ELR (cell line): ENCODE results near the gene ADAD1.

Experiments
- DNase-seq: peaks from one replicate; pipeline ENCODE4 v3.0.0-alpha.2; 2015; ENCODE audit warnings: low read depth

ADAD1 gene

GRCh38 chr4:122456231-122457116 lies 77.7 kb downstream of the ADAD1 start, which contains the start of gene IL2:
TSS of gene IL2 (minus strand) at chr4:122456725. CDS start at chr4:122456440, 285 bp downstream.
- DNase-seq: no peak

DNA sequence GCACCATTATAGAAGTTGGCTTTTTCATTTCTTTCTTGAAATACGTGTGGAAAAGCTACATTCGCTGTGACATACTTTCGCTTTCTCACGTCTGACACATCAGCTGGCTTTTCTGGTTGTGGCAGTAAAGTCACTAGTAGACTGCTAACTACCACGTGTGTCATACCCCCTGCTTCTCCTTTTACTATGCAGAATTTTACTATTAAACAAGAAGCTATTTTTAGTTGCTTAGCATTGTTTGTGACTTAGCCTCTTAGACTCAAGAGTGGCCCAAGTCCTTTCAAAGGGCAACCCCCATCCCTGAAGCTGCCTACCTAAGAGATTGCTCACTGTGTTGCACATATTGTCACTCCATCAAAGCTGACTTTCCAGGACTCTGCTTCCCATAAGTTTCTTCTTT lies 79.8 kb downstream of the ADAD1 start:
- peak; percentile 28 for DNase-seq

GRCh38 chr4:122469457-122469856 lies 90.6 kb downstream of the ADAD1 start:
- DNase-seq: no peak

DNA sequence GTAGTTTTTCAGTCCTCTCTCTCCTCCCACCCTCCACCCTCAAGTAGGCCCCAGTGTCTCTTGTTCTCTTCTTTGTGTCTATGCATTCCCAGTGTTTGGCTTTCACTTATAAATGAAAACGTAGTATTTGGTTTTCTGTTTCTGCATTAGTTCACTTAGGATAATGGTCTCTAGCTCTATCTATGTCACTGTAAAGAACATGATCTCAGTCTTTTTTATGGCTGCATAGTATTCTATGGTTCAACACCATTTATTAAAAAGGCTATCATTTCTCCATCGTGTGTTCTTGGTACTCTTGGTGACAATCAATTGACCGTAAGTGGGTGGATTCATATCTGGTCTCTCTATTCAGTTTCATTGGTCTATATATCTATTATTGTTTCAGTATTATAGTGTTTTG lies 96.4 kb downstream of the ADAD1 start:
- no peak for DNase-seq

DNA sequence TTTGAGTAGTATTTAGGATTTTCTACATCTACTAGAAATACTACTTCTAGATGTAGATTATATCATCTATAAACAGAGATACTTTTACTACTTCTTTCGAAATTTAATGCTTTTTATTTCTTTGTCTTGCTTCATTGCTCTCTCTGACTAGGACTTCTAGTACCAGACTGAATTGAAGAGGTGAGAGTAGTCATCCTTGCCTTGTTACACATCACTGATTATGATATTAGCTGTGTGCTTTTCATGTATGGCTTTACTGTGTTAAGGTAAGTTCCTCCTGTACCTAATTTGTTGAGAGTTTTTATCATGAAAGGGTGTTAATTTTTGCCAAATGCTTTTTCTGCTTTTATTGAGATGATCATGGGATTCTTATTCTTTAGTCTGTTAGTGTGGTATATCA lies 97.3 kb downstream of the ADAD1 start:
- no peak for DNase-seq

DNA sequence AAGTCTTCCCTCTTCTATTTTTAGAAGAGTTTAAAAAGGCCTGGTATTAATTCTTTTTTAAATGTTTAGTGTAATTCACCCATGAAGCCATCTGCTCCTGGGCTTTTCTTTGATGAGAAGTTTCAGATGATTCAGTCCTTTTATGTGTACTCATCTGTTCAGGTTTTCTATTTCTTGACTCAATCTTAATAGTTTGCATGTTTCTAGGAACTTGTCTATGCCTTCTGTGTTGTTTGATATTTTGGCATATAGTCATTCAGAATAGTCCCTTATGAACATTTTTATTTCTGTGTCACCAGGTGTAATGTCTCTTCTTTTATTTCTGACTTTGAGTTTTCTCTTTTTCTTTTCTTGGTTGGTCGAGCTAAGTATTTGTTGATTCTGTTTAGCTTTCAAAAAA lies 97.9 kb downstream of the ADAD1 start:
- DNase-seq: no peak
